ENCODE results near the gene GPSM3. TPM values are rescaled to one million over a fixed set of nuclear protein-coding genes. Genes with fewer than 3 reads are reported as not detected.

Gene GPSM3
- total RNA-seq (2021) (4.8 and 6.0 TPM in 2 replicates), Bru-seq, nascent RNA (percentile 50 among the genes with signal in this experiment), BruChase-seq, experiment 1, labeled RNA remaining after a 2-hour chase (percentile 45 among the genes with signal in this experiment), BruChase-seq, experiment 2, labeled RNA remaining after a 6-hour chase (percentile 57 among the genes with signal in this experiment)
- long read RNA-seq, partial matches to known transcripts: 3 of 8 reads
- long read RNA-seq, other reads (novel, unspliced or antisense): 1 of 8 reads

- POLR2A ChIA-PET (ENCODE audit: low non-redundant PET): no interaction called here
- Histone ChIP-seq H3K9me3 (ENCODE audit: low read depth, low read length, poor library complexity, severe bottlenecking) (no peaks in the 10 kb centered on the region), H3K36me3 (ENCODE audit: insufficient read depth, low read length, poor library complexity, severe bottlenecking) (peaks cover 4% of the 10 kb centered on the region), H3K27me3 (replicated peaks; ENCODE audit: insufficient read depth, low read depth, low read length, poor library complexity) (no peaks in the 10 kb centered on the region), H3K27ac (ENCODE audit: low read depth, low read length, poor library complexity, severe bottlenecking) (peak within 1 kb of the TSS; percentile 94), H3K4me3 (ENCODE audit: low read depth, low read length, poor library complexity, severe bottlenecking) (no peak within 1 kb of the TSS), H3K4me1 (ENCODE audit: insufficient read depth, low read length, poor library complexity, severe bottlenecking) (peaks cover 44% of the 10 kb centered on the region)
- CTCF ChIA-PET: no interaction called here
- no peak for DNase-seq (ENCODE audit: low spot score)
- TF ChIP-seq CTCF (conservative IDR thresholded peaks at IDR 0.05; ENCODE audit: low read depth, low read length): no peak
- TF ChIP-seq EZH2 (IDR thresholded peaks at IDR 0.05; ENCODE audit: borderline replicate concordance, low read depth, low read length, poor library complexity, severe bottlenecking): no peak
- intact Hi-C loops (cut with micrococcal nuclease; ENCODE audit: unreplicated experiment): no loop called here
- no TSS peak for BruUV-seq (replicated peaks)
These were observed at the start of gene GPSM3 for GRCh38 chr6:32192608-32193039. Gene GPSM3 (minus strand): TSS chr6:32192643. CDS start chr6:32192513, 130 bp downstream.

GRCh38 chr6:32240686-32241085, 48.2 kb upstream of the GPSM3 start:
- H3K4me3 ChIP-seq (ENCODE audit: low read depth, low read length, poor library complexity, severe bottlenecking): no peak overlapping the region
- no peaks in the 10 kb centered on the region for H3K27me3 ChIP-seq (replicated peaks; ENCODE audit: insufficient read depth, low read depth, low read length, poor library complexity)
- no peak overlapping the region for H3K27ac ChIP-seq (ENCODE audit: low read depth, low read length, poor library complexity, severe bottlenecking)
- no peak for TF ChIP-seq EZH2 (IDR thresholded peaks at IDR 0.05; ENCODE audit: borderline replicate concordance, low read depth, low read length, poor library complexity, severe bottlenecking)
- no peak for TF ChIP-seq CTCF (conservative IDR thresholded peaks at IDR 0.05; ENCODE audit: low read depth, low read length)
- POLR2A ChIA-PET (ENCODE audit: low non-redundant PET): interaction anchor here (0.5 kb wide), 1 partner anchor 10 kb away, joined by 7 read pairs; no protein-coding TSS in a partner anchor
- no peak for DNase-seq (ENCODE audit: low spot score)
- CTCF ChIA-PET: no interaction called here
- intact Hi-C loops (cut with micrococcal nuclease; ENCODE audit: unreplicated experiment): loop anchor here (5.0 to 10.0 kb wide), 2 partner anchors 123 to 554 kb away; no protein-coding TSS in a partner anchor
- no peaks in the 10 kb centered on the region for H3K9me3 ChIP-seq (ENCODE audit: low read depth, low read length, poor library complexity, severe bottlenecking)
- peaks cover 6% of the 10 kb centered on the region for H3K4me1 ChIP-seq (ENCODE audit: insufficient read depth, low read length, poor library complexity, severe bottlenecking)
- BruUV-seq (replicated peaks): no TSS peak
- H3K36me3 ChIP-seq (ENCODE audit: insufficient read depth, low read length, poor library complexity, severe bottlenecking): no peaks in the 10 kb centered on the region

GRCh38 chr6:32239462-32239861, 47.0 kb upstream of the GPSM3 start:
- Histone ChIP-seq H3K9me3 (ENCODE audit: low read depth, low read length, poor library complexity, severe bottlenecking) (no peaks in the 10 kb centered on the region), H3K27ac (ENCODE audit: low read depth, low read length, poor library complexity, severe bottlenecking) (no peak overlapping the region), H3K4me1 (ENCODE audit: insufficient read depth, low read length, poor library complexity, severe bottlenecking) (no peaks in the 10 kb centered on the region), H3K4me3 (ENCODE audit: low read depth, low read length, poor library complexity, severe bottlenecking) (no peak overlapping the region), H3K36me3 (ENCODE audit: insufficient read depth, low read length, poor library complexity, severe bottlenecking) (no peaks in the 10 kb centered on the region), H3K27me3 (replicated peaks; ENCODE audit: insufficient read depth, low read depth, low read length, poor library complexity) (no peaks in the 10 kb centered on the region)
- no peak for DNase-seq (ENCODE audit: low spot score)
- ChIA-PET CTCF (no interaction called here), POLR2A (ENCODE audit: low non-redundant PET) (no interaction called here)
- BruUV-seq (replicated peaks): no TSS peak
- TF ChIP-seq CTCF (conservative IDR thresholded peaks at IDR 0.05; ENCODE audit: low read depth, low read length): no peak
- TF ChIP-seq EZH2 (IDR thresholded peaks at IDR 0.05; ENCODE audit: borderline replicate concordance, low read depth, low read length, poor library complexity, severe bottlenecking): no peak
- intact Hi-C loops (cut with micrococcal nuclease; ENCODE audit: unreplicated experiment): no loop called here

All from A673 (cell line).